ENCODE results near the gene C1orf105.

GRCh38 chr1:172408958-172409357, 11.5 kb upstream of the C1orf105 start:
- TF ChIP-seq POLR2A (IDR thresholded peaks at IDR 0.05; ENCODE audit: low read depth, low read length) (no peak), CREB1 (IDR thresholded peaks at IDR 0.05; ENCODE audit: low read depth) (no peak), CTCF (IDR thresholded peaks at IDR 0.05 in 2 of 3, conservative IDR thresholded peaks at IDR 0.05 in 1 of 3; ENCODE audit: control insufficient read depth in 2 of 3, extremely low read depth in 1 of 3, insufficient read depth in 1 of 3, low read depth in 3 of 3, low read length in 3 of 3) (no peak), RBBP5 (conservative IDR thresholded peaks at IDR 0.05) (no peak), ZNF217 (IDR thresholded peaks at IDR 0.05) (no peak), ZNF207 (IDR thresholded peaks at IDR 0.05; ENCODE audit: borderline replicate concordance) (no peak), SMC3 (IDR thresholded peaks at IDR 0.05; ENCODE audit: borderline replicate concordance, low read length) (no peak), BRCA1 (IDR thresholded peaks at IDR 0.05; ENCODE audit: low read depth, low read length) (no peak)
- TF ChIP-seq, protein P1, sequence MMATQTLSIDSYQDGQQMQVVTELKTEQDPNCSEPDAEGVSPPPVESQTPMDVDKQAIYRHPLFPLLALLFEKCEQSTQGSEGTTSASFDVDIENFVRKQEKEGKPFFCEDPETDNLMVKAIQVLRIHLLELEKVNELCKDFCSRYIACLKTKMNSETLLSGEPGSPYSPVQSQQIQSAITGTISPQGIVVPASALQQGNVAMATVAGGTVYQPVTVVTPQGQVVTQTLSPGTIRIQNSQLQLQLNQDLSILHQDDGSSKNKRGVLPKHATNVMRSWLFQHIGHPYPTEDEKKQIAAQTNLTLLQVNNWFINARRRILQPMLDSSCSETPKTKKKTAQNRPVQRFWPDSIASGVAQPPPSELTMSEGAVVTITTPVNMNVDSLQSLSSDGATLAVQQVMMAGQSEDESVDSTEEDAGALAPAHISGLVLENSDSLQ (IDR thresholded peaks at IDR 0.05) = no peak

Measured in GM12878 (cell line).